WTC11 (cell line): ENCODE measurements around the gene FNDC5. TPM values are rescaled to one million over a fixed set of nuclear protein-coding genes. Genes with fewer than 3 reads are reported as not detected.

ENCODE experiments used
- ATAC-seq: fragments of 200-7000 bp; cut with Tn5 transposase; 2 replicates; pipeline ENCODE4 v1.10.0; 2021; ENCODE audit warnings: mild to moderate bottlenecking, moderate library complexity
- CTCF ChIA-PET: fragments of 300-600 bp; sonication (Branson Sonifier 250); formaldehyde crosslinking; loops from one replicate; lab custom pipeline; 2021; ENCODE audit warnings: antibody characterized with exemption; lab: Charles Lee
- POLR2A ChIA-PET: fragments of 350-600 bp; sonication (Branson Sonifier 250); formaldehyde crosslinking; loops from one replicate; lab custom pipeline; 2021; ENCODE audit warnings: antibody characterized with exemption; lab: Charles Lee
- DNase-seq: peaks from one replicate; pipeline ENCODE4 v3.0.0; 2021; ENCODE audit warnings: low spot score
- H3K27ac Mint-ChIP-seq: 2 replicates; pipeline ENCODE4 v1.8.0; 2021; ENCODE audit warnings: mixed read lengths
- H3K27me3 Mint-ChIP-seq: 2 replicates; pipeline ENCODE4 v1.8.0; 2021; ENCODE audit warnings: low read depth, mild to moderate bottlenecking, moderate library complexity, mixed read lengths
- H3K36me3 Mint-ChIP-seq: 2 replicates; pipeline ENCODE4 v1.8.0; 2021; ENCODE audit warnings: mixed read lengths
- H3K4me1 Mint-ChIP-seq: 2 replicates; pipeline ENCODE4 v1.8.0; 2022; ENCODE audit warnings: mixed read lengths
- H3K4me3 Mint-ChIP-seq: 2 replicates; pipeline ENCODE4 v1.8.0; 2021; ENCODE audit warnings: mild to moderate bottlenecking, moderate library complexity, mixed read lengths
- H3K9me3 Mint-ChIP-seq: 2 replicates; pipeline ENCODE4 v1.8.0; 2021; ENCODE audit warnings: mixed read lengths
- NFATC4 ChIP-seq: fragments of 250-450 bp; sonication (Bioruptor Pico); IDR thresholded peaks from 2 replicates; pipeline ENCODE4 v1.9.0; 2021; ENCODE audit warnings: mild to moderate bottlenecking
- RELA ChIP-seq: sonication (generic); formaldehyde crosslinking; IDR thresholded peaks from 2 replicates; pipeline ENCODE4 v1.8.1; 2022; ENCODE audit warnings: missing genetic modification reagents, mild to moderate bottlenecking, borderline replicate concordance
- SP1 ChIP-seq: sonication (generic); formaldehyde crosslinking; conservative IDR thresholded peaks from 2 replicates; pipeline ENCODE4 v1.8.1; 2022; ENCODE audit warnings: missing genetic modification reagents
- TP53 ChIP-seq: sonication (generic); formaldehyde crosslinking; IDR thresholded peaks from 2 replicates; pipeline ENCODE4 v1.8.1; 2023; ENCODE audit warnings: mild to moderate bottlenecking, missing genetic modification reagents
- ZNF121 ChIP-seq: sonication (generic); formaldehyde crosslinking; IDR thresholded peaks from 2 replicates; pipeline ENCODE4 v1.8.0; 2023; ENCODE audit warnings: missing genetic modification reagents
- ZNF138 ChIP-seq: sonication (generic); formaldehyde crosslinking; conservative IDR thresholded peaks from 2 replicates; pipeline ENCODE4 v1.8.1; 2022; ENCODE audit warnings: mild to moderate bottlenecking, moderate library complexity, missing genetic modification reagents
- ZNF263 ChIP-seq: sonication (generic); formaldehyde crosslinking; IDR thresholded peaks from 2 replicates; pipeline ENCODE4 v1.8.1; 2022; ENCODE audit warnings: low read depth, mild to moderate bottlenecking, moderate library complexity, missing genetic modification reagents
- ZNF416 ChIP-seq: fragments of 250-450 bp; sonication (Bioruptor Pico); IDR thresholded peaks from 2 replicates; pipeline ENCODE4 v1.9.0; 2021; ENCODE audit warnings: mild to moderate bottlenecking, inconsistent platforms
- total RNA-seq: library from RNA; stranded (reverse); gene quantifications from 3 replicates; pipeline ENCODE4 v1.2.3, GENCODE V29; 2021
- TF ChIP-seq, protein P1 (sequence below): fragments of 250-450 bp; sonication (Bioruptor Pico); IDR thresholded peaks from 2 replicates; pipeline ENCODE4 v1.9.0; 2021; ENCODE audit warnings: moderate library complexity, mild to moderate bottlenecking, inconsistent platforms, borderline replicate concordance
- TF ChIP-seq, protein P2 (sequence below): sonication (generic); formaldehyde crosslinking; IDR thresholded peaks from 2 replicates; pipeline ENCODE4 v1.8.1; 2023; ENCODE audit warnings: mild to moderate bottlenecking, missing genetic modification reagents
- TF ChIP-seq, protein P3 (sequence below): sonication (generic); formaldehyde crosslinking; IDR thresholded peaks from 2 replicates; pipeline ENCODE4 v1.8.0; 2022; ENCODE audit warnings: mild to moderate bottlenecking, missing genetic modification reagents
- TF ChIP-seq, protein P4 (sequence below): fragments of 250-450 bp; sonication (Bioruptor Pico); IDR thresholded peaks from 2 replicates; pipeline ENCODE4 v1.9.0; 2021; ENCODE audit warnings: mild to moderate bottlenecking, borderline replicate concordance
- TF ChIP-seq, protein P5 (sequence below): sonication (generic); formaldehyde crosslinking; IDR thresholded peaks from 2 replicates; pipeline ENCODE4 v1.8.1; 2023; ENCODE audit warnings: mild to moderate bottlenecking, moderate library complexity, missing genetic modification reagents
- TF ChIP-seq, protein P6 (sequence below): fragments of 200-600 bp; IDR thresholded peaks from 2 replicates; pipeline ENCODE4 v1.8.0; 2022; ENCODE audit warnings: antibody characterized with exemption

Gene FNDC5
- total RNA-seq, 1 experiment from 2014 or later, result 1.2 TPM

DNA sequence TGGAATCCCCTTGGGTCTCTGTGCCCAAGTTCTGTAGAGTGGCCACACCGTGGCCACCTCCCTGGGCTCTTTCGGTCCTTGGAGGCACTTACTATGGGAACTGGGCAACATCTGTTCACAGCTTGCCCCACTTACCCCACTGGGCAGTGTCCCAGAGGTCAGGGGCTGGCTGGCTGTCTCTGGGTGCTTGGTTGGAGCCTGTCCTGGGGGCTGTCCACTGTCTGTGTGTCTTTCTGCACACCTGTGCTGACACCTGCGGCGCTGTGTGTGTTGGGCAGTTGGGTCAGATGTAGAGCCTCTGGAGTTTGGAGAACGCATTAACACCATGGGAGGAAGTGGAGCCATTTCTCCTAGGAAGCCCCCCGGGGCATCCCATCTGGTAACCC is 31.8 kb upstream of the FNDC5 start (continued):
- TF ChIP-seq, protein P1, sequence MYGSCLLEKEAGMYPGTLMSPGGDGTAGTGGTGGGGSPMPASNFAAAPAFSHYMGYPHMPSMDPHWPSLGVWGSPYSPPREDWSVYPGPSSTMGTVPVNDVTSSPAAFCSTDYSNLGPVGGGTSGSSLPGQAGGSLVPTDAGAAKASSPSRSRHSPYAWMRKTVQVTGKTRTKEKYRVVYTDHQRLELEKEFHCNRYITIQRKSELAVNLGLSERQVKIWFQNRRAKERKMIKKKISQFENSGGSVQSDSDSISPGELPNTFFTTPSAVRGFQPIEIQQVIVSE, result no peak
- no peak for TF ChIP-seq ZNF138 (CRISPR knock-in tag)

DNA sequence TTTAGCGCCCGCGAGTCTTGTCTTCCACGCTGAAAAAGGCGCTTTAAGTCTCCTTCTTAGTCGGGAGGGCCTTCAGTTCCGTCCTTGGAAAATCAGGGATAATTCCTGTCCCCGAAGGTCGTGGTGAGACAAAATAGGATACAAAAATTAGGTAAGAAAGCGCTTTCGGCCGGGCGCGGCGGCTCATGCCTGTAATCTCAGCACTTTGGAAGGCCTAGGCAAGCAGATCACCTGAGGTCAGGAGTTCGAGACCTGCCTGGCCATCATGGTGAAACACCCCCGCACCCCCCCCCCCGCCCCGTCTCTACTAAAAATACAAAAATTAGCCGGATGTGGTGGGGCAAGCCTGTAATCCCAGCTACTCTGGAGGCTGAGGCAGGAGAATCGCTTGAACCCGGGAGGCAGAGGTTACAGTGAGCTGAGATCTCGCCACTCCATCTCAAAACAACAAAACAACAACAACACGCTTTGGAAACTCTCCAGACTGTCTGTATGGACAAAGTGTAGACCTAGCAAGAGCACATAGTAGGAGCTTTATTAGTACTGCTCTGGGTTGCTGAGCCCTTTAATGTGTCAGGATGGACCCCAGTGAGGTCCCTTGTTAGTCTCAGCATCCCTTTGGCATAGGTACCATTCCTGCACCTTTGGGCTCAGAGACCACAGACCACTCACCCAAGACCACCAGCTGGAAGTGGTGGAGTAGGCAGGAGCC is 31.3 kb upstream of the FNDC5 start:
- ATAC-seq (no peak), DNase-seq (no peak)
- peak overlapping the region; percentile 79 for H3K4me3 Mint-ChIP-seq
- ChIA-PET POLR2A (interaction anchor here (0.6 kb wide), 1 partner anchor 16 kb away, joined by 3 read pairs; the partner anchor contains the start of gene HPCA), CTCF (interaction anchor here (0.7 to 4.4 kb wide), 3 partner anchors 15 to 31 kb away, joined by 3 to 14 read pairs (median 4); no protein-coding TSS in a partner anchor)
- H3K27ac Mint-ChIP-seq, result no peak overlapping the region
- H3K4me1 Mint-ChIP-seq, result peaks cover 9% of the 10 kb centered on the region
- no peaks in the 10 kb centered on the region for H3K36me3 Mint-ChIP-seq
- no peaks in the 10 kb centered on the region for H3K9me3 Mint-ChIP-seq
- peaks cover 64% of the 10 kb centered on the region for H3K27me3 Mint-ChIP-seq
- TF ChIP-seq ZNF416 (CRISPR knock-in tag), result no peak
- TF ChIP-seq, protein P2, sequence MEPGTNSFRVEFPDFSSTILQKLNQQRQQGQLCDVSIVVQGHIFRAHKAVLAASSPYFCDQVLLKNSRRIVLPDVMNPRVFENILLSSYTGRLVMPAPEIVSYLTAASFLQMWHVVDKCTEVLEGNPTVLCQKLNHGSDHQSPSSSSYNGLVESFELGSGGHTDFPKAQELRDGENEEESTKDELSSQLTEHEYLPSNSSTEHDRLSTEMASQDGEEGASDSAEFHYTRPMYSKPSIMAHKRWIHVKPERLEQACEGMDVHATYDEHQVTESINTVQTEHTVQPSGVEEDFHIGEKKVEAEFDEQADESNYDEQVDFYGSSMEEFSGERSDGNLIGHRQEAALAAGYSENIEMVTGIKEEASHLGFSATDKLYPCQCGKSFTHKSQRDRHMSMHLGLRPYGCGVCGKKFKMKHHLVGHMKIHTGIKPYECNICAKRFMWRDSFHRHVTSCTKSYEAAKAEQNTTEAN (CRISPR knock-in tag), result no peak
- TF ChIP-seq, protein P3, sequence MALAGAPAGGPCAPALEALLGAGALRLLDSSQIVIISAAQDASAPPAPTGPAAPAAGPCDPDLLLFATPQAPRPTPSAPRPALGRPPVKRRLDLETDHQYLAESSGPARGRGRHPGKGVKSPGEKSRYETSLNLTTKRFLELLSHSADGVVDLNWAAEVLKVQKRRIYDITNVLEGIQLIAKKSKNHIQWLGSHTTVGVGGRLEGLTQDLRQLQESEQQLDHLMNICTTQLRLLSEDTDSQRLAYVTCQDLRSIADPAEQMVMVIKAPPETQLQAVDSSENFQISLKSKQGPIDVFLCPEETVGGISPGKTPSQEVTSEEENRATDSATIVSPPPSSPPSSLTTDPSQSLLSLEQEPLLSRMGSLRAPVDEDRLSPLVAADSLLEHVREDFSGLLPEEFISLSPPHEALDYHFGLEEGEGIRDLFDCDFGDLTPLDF (CRISPR knock-in tag), result no peak
- TF ChIP-seq ZNF263 (CRISPR knock-in tag), result no peak
- TF ChIP-seq RELA (CRISPR knock-in tag), result no peak
- no peak for TF ChIP-seq NFATC4 (CRISPR knock-in tag)
- TF ChIP-seq TP53 (CRISPR knock-in tag), result no peak
- TF ChIP-seq, protein P4, sequence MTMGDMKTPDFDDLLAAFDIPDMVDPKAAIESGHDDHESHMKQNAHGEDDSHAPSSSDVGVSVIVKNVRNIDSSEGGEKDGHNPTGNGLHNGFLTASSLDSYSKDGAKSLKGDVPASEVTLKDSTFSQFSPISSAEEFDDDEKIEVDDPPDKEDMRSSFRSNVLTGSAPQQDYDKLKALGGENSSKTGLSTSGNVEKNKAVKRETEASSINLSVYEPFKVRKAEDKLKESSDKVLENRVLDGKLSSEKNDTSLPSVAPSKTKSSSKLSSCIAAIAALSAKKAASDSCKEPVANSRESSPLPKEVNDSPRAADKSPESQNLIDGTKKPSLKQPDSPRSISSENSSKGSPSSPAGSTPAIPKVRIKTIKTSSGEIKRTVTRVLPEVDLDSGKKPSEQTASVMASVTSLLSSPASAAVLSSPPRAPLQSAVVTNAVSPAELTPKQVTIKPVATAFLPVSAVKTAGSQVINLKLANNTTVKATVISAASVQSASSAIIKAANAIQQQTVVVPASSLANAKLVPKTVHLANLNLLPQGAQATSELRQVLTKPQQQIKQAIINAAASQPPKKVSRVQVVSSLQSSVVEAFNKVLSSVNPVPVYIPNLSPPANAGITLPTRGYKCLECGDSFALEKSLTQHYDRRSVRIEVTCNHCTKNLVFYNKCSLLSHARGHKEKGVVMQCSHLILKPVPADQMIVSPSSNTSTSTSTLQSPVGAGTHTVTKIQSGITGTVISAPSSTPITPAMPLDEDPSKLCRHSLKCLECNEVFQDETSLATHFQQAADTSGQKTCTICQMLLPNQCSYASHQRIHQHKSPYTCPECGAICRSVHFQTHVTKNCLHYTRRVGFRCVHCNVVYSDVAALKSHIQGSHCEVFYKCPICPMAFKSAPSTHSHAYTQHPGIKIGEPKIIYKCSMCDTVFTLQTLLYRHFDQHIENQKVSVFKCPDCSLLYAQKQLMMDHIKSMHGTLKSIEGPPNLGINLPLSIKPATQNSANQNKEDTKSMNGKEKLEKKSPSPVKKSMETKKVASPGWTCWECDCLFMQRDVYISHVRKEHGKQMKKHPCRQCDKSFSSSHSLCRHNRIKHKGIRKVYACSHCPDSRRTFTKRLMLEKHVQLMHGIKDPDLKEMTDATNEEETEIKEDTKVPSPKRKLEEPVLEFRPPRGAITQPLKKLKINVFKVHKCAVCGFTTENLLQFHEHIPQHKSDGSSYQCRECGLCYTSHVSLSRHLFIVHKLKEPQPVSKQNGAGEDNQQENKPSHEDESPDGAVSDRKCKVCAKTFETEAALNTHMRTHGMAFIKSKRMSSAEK (CRISPR knock-in tag), result no peak

DNA sequence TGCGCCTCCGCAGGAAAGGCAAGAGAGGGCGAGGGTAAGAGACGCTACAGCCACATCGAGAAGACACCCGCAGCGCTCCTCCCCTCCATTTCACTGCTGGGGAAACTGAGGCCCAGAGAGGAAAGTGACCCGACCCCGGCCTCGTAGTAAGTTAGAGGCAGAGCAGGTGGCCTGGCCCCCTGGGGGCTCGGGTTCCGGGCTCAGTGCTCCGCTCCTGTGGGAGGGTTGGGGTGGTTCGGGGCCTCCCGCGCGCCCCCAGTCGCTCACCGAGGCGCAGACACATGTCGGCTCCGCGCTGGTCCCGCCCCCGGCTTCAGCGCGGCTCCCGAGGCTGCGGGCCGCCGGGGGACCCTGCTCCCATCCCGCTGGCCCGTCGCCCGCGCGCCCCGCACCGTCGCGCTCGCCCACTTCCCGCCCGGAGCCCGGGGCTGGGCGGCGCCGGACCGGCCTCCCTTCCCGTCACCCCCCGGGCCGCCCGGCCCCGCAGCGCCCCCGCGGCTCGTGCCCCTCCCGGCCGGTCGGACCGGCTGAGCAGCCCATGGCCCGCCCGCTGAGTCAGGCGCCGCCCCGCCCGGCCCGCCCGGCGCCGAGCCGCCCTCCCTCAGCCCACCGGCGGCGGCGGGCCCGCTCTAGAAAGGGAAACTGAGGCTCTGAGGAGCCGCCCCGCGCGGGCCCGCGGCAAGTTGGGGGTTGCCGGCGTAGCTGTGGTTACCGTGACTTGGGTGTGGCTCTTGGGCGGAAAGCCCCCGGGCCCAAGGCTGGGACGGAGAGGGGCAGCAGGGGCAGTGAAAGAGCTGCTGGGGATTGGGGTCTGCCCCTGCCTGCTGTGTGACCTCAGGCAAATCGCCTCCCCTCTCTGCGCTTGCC is 30.5 kb upstream of the FNDC5 start, which contains the start of gene TMEM54:
Gene TMEM54 (minus strand): TSS at position 434 of the 867 bp plus-strand sequence. CDS start 151 bp downstream, at position 283.
- Mint-ChIP-seq H3K4me3 (peak within 1 kb of the TSS; percentile 79), H3K4me1 (peaks cover 9% of the 10 kb centered on the region), H3K9me3 (no peaks in the 10 kb centered on the region), H3K36me3 (no peaks in the 10 kb centered on the region), H3K27ac (no peak within 1 kb of the TSS), H3K27me3 (peaks cover 64% of the 10 kb centered on the region)
- POLR2A ChIA-PET, result interaction anchor here (0.6 kb wide), 1 partner anchor 15 kb away, joined by 3 read pairs; the partner anchor contains the start of gene HPCA
- CTCF ChIA-PET, result interaction anchor here (0.7 to 4.4 kb wide), 4 partner anchors 14 to 32 kb away, joined by 3 to 14 read pairs (median 5); no protein-coding TSS in a partner anchor
- DNase-seq (peak; percentile 45), ATAC-seq (peak; percentile 59)
- TF ChIP-seq SP1 (CRISPR knock-in tag), result peak; percentile 58
- TF ChIP-seq, protein P5, sequence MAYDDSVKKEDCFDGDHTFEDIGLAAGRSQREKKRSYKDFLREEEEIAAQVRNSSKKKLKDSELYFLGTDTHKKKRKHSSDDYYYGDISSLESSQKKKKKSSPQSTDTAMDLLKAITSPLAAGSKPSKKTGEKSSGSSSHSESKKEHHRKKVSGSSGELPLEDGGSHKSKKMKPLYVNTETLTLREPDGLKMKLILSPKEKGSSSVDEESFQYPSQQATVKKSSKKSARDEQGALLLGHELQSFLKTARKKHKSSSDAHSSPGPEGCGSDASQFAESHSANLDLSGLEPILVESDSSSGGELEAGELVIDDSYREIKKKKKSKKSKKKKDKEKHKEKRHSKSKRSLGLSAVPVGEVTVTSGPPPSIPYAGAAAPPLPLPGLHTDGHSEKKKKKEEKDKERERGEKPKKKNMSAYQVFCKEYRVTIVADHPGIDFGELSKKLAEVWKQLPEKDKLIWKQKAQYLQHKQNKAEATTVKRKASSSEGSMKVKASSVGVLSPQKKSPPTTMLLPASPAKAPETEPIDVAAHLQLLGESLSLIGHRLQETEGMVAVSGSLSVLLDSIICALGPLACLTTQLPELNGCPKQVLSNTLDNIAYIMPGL (CRISPR knock-in tag), result peak; percentile 31; the same call in 1 of the 2 replicates
- TF ChIP-seq ZNF121 (CRISPR knock-in tag), result peak; percentile 48
- TF ChIP-seq, protein P6, sequence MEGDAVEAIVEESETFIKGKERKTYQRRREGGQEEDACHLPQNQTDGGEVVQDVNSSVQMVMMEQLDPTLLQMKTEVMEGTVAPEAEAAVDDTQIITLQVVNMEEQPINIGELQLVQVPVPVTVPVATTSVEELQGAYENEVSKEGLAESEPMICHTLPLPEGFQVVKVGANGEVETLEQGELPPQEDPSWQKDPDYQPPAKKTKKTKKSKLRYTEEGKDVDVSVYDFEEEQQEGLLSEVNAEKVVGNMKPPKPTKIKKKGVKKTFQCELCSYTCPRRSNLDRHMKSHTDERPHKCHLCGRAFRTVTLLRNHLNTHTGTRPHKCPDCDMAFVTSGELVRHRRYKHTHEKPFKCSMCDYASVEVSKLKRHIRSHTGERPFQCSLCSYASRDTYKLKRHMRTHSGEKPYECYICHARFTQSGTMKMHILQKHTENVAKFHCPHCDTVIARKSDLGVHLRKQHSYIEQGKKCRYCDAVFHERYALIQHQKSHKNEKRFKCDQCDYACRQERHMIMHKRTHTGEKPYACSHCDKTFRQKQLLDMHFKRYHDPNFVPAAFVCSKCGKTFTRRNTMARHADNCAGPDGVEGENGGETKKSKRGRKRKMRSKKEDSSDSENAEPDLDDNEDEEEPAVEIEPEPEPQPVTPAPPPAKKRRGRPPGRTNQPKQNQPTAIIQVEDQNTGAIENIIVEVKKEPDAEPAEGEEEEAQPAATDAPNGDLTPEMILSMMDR, result no peak
